ENCODE results near the gene CERS1.

The CERS1 gene

DNA sequence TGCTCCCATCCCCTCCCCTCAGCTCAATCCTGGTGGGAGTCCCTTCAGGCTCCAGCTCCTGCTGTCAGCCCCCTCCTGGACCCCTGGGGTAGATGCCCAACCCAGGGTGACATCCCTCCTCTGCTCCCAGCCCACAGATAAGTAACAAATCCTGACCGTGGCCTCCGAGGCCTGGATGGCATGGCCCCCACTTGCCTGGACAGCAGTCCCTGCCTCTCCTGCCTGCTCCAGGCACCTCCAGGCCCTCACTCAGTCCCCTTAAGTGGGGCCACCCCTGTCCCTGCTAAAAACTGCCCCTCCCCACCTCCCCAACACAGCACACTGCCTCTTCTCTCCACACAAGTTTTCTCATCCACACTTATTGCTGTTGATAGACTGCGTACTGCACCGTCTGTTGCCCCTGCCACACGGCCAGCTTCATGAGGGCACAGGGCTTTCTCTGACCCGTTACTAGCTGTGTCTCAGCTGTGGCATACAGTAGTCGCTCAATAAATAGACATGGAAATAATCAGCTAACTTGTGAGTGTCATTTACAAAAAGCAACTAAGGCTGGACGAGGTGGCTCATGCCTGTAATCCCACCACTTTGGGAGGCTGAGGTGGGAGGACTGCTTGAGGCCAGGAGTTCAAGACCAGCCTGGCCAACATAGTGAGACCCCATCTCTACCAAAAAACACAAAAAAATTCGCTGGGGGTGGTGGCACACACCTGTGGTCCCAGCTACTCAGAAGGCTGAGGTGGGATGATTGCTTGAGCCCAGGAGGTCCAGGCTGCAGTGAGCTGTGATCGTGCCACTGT, 5.8 kb downstream of the CERS1 start:
- Histone ChIP-seq H3K27me3 (replicated peaks; ENCODE audit: control insufficient read depth, insufficient read depth, low read length) (no peaks in the 10 kb centered on the region; the same call in none of the 2 replicates), H3K4me3 (replicated peaks; ENCODE audit: low read depth, low read length) (no peak overlapping the region), H3K36me3 (ENCODE audit: control insufficient read depth, insufficient read depth, low read length) (no peaks in the 10 kb centered on the region)
- TF ChIP-seq, protein P1, sequence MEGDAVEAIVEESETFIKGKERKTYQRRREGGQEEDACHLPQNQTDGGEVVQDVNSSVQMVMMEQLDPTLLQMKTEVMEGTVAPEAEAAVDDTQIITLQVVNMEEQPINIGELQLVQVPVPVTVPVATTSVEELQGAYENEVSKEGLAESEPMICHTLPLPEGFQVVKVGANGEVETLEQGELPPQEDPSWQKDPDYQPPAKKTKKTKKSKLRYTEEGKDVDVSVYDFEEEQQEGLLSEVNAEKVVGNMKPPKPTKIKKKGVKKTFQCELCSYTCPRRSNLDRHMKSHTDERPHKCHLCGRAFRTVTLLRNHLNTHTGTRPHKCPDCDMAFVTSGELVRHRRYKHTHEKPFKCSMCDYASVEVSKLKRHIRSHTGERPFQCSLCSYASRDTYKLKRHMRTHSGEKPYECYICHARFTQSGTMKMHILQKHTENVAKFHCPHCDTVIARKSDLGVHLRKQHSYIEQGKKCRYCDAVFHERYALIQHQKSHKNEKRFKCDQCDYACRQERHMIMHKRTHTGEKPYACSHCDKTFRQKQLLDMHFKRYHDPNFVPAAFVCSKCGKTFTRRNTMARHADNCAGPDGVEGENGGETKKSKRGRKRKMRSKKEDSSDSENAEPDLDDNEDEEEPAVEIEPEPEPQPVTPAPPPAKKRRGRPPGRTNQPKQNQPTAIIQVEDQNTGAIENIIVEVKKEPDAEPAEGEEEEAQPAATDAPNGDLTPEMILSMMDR (IDR thresholded peaks at IDR 0.05; ENCODE audit: insufficient read depth, low read length, poor library complexity, severe bottlenecking): no peak
- DNase-seq (ENCODE audit: extremely low read depth, insufficient read length): no peak

DNA sequence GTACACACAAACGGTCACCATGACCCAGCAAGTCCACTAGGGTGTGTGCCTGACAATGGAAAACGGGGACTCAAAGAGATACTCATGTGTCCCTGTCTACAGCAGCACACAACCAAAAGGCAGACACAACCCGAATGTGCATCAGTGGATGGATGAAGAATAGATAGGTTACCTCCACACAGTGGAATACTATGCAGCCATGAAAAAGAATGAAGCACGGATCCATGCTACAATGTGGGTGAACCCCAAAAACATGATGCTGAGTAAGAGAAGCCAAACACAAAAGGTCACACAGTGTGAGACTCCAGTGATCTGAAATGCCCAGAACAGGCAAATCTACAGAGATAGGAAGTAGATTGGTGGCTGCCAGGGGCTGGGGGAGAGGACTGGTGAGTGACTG, 9.0 kb downstream of the CERS1 start:
- DNase-seq (ENCODE audit: extremely low read depth, insufficient read length): no peak
- no peak overlapping the region for H3K4me3 ChIP-seq (replicated peaks; ENCODE audit: low read depth, low read length)
- TF ChIP-seq, protein P1 (IDR thresholded peaks at IDR 0.05; ENCODE audit: insufficient read depth, low read length, poor library complexity, severe bottlenecking): no peak
- H3K36me3 ChIP-seq (ENCODE audit: control insufficient read depth, insufficient read depth, low read length): no peaks in the 10 kb centered on the region
- H3K27me3 ChIP-seq (replicated peaks; ENCODE audit: control insufficient read depth, insufficient read depth, low read length): no peaks in the 10 kb centered on the region; the same call in none of the 2 replicates

DNA sequence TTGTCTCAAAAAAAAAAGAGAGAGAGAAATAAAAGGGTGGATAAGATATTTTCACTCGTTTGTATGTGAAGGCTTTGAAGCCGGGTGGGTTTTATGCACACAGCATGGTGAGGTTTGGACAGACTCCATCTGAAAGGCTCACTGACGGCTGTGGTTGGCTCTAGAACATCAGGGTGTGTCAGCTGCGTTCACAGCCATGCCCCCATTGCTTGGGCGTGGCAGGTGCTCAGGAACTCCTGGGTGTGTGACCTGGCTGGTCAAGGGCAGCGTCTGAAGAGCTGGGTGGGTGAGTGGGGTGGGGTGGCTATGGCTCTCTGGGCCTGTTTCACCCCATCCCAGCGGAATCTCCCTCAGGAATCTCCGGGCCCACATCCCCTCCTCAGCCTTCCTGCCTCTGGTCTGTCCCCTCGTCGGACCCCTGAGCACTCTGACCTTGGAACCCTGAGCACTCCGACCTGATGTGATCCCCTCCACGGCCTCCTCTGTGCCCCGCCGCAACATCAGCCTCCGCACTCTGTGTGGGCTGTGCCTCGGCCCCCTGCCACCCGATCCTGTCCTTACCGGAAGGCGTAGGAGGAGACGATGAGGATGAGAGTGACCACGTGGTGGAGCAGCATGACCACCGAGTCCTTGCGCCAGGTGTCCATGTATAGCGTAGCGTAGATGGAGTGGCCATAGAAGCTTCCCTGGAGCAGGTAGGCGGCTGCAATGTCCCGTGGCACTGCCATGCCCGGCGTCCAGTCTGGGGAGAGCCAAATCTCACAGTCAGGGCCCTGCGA, 12.2 kb downstream of the CERS1 start:
- TF ChIP-seq, protein P1 (IDR thresholded peaks at IDR 0.05; ENCODE audit: insufficient read depth, low read length, poor library complexity, severe bottlenecking): no peak
- Histone ChIP-seq H3K27me3 (replicated peaks; ENCODE audit: control insufficient read depth, insufficient read depth, low read length) (no peaks in the 10 kb centered on the region; the same call in 1 of the 2 replicates), H3K4me3 (replicated peaks; ENCODE audit: low read depth, low read length) (no peak overlapping the region), H3K36me3 (ENCODE audit: control insufficient read depth, insufficient read depth, low read length) (no peaks in the 10 kb centered on the region)
- DNase-seq (ENCODE audit: extremely low read depth, insufficient read length): no peak

DNA sequence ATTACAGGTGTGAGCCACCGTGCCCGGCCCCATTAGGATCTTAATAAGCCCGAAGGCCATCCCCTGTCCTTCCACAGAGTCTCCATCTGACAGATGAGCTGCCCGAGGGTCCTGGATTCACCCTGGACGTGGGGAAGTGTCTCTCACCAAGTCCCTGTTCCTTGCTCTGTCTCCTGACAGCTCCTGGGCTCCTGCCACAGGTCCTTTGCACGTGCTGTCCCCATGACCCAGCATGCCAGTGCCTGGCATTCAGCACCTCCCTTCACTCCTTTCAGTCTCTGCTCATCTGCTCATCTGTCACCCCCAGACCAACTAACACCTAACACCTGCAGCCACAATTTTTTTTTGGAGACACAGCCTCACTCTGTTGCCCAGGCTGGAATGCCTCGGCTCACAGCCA, 14.5 kb downstream of the CERS1 start:
- TF ChIP-seq, protein P1 (IDR thresholded peaks at IDR 0.05; ENCODE audit: insufficient read depth, low read length, poor library complexity, severe bottlenecking): no peak

DNA sequence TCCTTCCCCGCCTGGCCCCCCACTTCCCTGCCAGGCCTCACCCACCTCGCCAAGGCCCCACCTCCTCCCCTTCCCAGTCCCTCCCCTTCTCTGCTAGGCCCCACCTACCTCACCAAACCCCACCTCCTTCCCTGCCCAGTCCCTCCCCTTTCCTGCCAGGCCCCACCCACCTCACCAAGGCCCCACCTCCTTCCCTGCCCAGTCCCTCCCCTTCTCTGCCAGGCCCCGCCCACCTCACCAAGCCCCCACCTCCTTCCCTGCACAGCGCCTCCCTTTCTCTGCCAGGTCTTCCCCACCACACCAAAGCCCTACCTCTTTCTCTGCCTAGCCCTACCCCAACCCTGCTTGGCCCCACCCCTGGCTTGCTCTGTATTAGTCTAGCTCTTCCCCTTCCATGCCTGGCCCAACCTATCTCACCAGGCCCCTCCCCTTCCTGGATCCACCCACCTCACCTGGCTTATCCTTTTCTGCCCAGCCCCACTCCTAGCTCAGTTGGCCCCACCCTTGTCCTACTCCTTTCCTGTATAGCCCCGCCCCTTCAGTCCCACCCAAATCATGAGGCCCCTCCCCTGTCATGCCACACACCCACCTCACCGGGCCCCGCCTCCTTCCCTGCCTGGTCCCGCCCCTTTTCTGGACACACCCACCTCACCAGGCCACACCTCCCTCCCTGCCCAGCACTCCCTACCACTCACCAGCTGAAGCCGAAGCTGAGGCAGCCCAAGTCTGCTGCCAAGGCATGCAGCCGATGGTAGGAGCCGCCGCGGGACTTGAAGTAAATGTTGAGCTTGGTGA, 16.2 kb downstream of the CERS1 start:
- H3K4me3 ChIP-seq (replicated peaks; ENCODE audit: low read depth, low read length): no peak overlapping the region
- DNase-seq (ENCODE audit: extremely low read depth, insufficient read length): peak; percentile 50
- TF ChIP-seq, protein P1 (IDR thresholded peaks at IDR 0.05; ENCODE audit: insufficient read depth, low read length, poor library complexity, severe bottlenecking): no peak
- H3K27me3 ChIP-seq (replicated peaks; ENCODE audit: control insufficient read depth, insufficient read depth, low read length): no peaks in the 10 kb centered on the region
- H3K36me3 ChIP-seq (ENCODE audit: control insufficient read depth, insufficient read depth, low read length): no peaks in the 10 kb centered on the region

More for the DNA sequence above, 14.5 kb downstream of the CERS1 start:
- no peak overlapping the region for H3K4me3 ChIP-seq (replicated peaks; ENCODE audit: low read depth, low read length)
- H3K36me3 ChIP-seq (ENCODE audit: control insufficient read depth, insufficient read depth, low read length): no peaks in the 10 kb centered on the region
- no peak for DNase-seq (ENCODE audit: extremely low read depth, insufficient read length)
- no peaks in the 10 kb centered on the region for H3K27me3 ChIP-seq (replicated peaks; ENCODE audit: control insufficient read depth, insufficient read depth, low read length)

All from GM06990 (cell line).